ENCODE data around the gene POLE. TPM values are rescaled to one million over a fixed set of nuclear protein-coding genes. Genes with fewer than 3 reads are reported as not detected.

The POLE gene
- total RNA-seq, 1 experiment from 2014 or later: 167 TPM

DNA sequence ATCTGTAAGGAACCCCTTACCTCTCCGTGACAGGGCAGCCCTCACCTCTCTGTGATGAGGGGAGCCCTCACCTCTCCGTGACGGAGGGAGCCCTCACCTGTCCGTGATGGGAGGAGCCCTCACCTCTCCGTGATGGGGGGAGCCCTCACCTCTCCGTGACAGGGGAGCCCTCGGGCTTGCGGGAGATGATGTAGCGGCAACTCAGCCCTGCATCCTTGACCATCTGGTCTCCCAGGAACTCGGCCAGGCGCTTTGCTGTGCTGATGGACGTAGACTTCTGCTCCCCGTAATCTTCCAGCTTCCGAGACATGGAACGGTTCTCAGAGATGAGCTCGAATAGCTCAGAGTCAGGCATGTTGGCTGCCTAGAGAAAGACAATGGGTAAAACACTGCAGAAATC lies 28.0 kb downstream of the POLE start:
- ChIA-PET CTCF (interaction anchor here (0.8 kb wide), 1 partner anchor 97 kb away, joined by 3 read pairs; no protein-coding TSS in a partner anchor), POLR2A (no interaction called here)
- Mint-ChIP-seq H3K4me3 (ENCODE audit: unreplicated experiment) (no peak overlapping the region), H3K9me3 (ENCODE audit: unreplicated experiment) (no peaks in the 10 kb centered on the region), H3K4me1 (ENCODE audit: low read depth, unreplicated experiment) (no peaks in the 10 kb centered on the region), H3K27ac (ENCODE audit: unreplicated experiment) (no peak overlapping the region), H3K36me3 (ENCODE audit: insufficient read depth, unreplicated experiment) (peaks cover 77% of the 10 kb centered on the region), H3K27me3 (ENCODE audit: insufficient read depth, unreplicated experiment) (no peaks in the 10 kb centered on the region)
- H3K9me3 ChIP-seq: no peaks in the 10 kb centered on the region
- DNase-seq: no peak
- no peak overlapping the region for H3K4me3 ChIP-seq (ENCODE audit: low read depth, low read length)
- TF ChIP-seq, protein P1, sequence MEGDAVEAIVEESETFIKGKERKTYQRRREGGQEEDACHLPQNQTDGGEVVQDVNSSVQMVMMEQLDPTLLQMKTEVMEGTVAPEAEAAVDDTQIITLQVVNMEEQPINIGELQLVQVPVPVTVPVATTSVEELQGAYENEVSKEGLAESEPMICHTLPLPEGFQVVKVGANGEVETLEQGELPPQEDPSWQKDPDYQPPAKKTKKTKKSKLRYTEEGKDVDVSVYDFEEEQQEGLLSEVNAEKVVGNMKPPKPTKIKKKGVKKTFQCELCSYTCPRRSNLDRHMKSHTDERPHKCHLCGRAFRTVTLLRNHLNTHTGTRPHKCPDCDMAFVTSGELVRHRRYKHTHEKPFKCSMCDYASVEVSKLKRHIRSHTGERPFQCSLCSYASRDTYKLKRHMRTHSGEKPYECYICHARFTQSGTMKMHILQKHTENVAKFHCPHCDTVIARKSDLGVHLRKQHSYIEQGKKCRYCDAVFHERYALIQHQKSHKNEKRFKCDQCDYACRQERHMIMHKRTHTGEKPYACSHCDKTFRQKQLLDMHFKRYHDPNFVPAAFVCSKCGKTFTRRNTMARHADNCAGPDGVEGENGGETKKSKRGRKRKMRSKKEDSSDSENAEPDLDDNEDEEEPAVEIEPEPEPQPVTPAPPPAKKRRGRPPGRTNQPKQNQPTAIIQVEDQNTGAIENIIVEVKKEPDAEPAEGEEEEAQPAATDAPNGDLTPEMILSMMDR (IDR thresholded peaks at IDR 0.05; ENCODE audit: insufficient read depth in 1 of 2, low read depth in 1 of 2, low read length in 1 of 2, severe bottlenecking in 1 of 2, unreplicated experiment in 1 of 2): no peak
- BruUV-seq (replicated peaks): no TSS peak
- H3K27me3 ChIP-seq (replicated peaks; ENCODE audit: control insufficient read depth, insufficient read depth, low read length): no peaks in the 10 kb centered on the region
- peaks cover 5% of the 10 kb centered on the region for H3K36me3 ChIP-seq (ENCODE audit: control insufficient read depth, insufficient read depth, low read length)
- intact Hi-C loops (cut with micrococcal nuclease; ENCODE audit: unreplicated experiment): no loop called here
- H3K4me1 ChIP-seq: no peaks in the 10 kb centered on the region

DNA sequence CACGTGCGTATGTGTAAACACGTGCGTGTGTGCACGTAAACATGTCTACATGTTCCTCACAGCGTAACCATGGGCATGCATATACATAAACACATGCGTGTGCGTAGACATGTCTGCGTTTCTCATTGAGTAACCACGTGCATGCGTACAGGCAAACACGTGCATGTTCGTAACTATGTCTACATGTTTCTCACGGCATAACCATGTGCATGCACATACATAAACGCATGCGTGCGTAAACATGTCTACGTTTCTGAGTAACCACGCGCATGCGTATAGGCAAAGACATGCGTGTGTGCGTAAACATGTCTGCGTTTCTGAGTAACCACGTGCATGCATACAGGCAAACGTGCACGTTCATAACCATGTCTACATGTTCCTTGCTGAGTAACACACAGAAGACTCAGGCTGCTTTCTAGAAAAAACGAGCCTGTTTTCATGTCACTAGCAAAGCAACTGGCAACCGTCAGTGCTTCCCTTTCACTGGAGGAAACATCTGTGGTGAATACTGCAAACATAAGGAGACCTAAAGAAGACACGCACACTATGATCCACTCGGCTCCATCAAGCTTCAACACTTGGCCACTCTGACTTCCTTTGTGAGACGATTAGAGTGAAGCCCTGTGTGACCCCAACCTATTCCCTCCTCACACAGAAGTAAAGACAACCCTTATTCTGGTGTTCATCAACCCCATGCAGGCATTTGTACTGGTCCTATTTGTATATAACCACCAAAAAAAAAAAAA lies 28.8 kb downstream of the POLE start:
- intact Hi-C loops (cut with micrococcal nuclease; ENCODE audit: unreplicated experiment): no loop called here
- H3K4me1 Mint-ChIP-seq (ENCODE audit: low read depth, unreplicated experiment): no peaks in the 10 kb centered on the region
- no peaks in the 10 kb centered on the region for H3K9me3 Mint-ChIP-seq (ENCODE audit: unreplicated experiment)
- no peaks in the 10 kb centered on the region for H3K27me3 Mint-ChIP-seq (ENCODE audit: insufficient read depth, unreplicated experiment)
- H3K27ac Mint-ChIP-seq (ENCODE audit: unreplicated experiment): no peak overlapping the region
- Histone ChIP-seq H3K4me3 (ENCODE audit: low read depth, low read length) (no peak overlapping the region), H3K27me3 (replicated peaks; ENCODE audit: control insufficient read depth, insufficient read depth, low read length) (no peaks in the 10 kb centered on the region), H3K4me1 (no peaks in the 10 kb centered on the region), H3K36me3 (ENCODE audit: control insufficient read depth, insufficient read depth, low read length) (peaks cover 5% of the 10 kb centered on the region), H3K9me3 (no peaks in the 10 kb centered on the region)
- BruUV-seq (replicated peaks): no TSS peak
- peaks cover 85% of the 10 kb centered on the region for H3K36me3 Mint-ChIP-seq (ENCODE audit: insufficient read depth, unreplicated experiment)
- TF ChIP-seq, protein P1 (IDR thresholded peaks at IDR 0.05; ENCODE audit: insufficient read depth in 1 of 2, low read depth in 1 of 2, low read length in 1 of 2, severe bottlenecking in 1 of 2, unreplicated experiment in 1 of 2): no peak
- DNase-seq: no peak
- no peak overlapping the region for H3K4me3 Mint-ChIP-seq (ENCODE audit: unreplicated experiment)
- POLR2A ChIA-PET: no interaction called here
- CTCF ChIA-PET: no interaction called here

DNA sequence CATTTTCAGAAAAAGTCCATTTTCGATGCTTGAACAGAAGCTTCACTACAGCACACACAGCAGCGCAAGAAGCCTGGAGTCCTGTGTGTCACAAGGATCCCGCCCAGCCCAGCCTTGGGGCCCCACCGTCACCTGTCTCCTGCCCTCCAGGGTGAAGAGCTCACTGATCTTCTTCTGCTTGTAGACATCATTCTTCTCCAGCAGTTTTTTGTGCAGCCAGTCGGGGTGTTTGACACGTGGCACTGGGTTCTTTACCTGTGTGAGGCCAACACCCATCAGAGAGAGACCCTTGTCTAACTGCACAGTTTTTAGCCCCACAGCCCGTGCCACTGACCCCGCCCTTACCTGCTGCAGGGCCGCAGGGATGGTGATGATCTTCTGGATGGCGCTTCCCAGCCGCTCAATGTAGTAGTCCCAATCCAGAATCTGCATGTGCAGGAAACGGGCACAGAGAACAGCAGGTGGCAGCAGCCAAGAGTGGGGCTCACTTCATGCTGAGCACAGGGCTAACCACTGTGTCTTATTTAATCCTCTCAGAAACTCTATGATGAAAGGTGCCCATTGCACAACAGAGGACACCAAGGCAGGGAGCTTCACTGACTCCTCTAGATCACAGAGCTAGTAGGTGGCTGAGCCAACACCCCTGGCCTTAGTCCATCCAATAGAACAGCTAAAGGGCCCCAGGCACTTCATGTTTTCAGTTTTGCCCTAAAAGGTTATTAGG lies 30.0 kb downstream of the POLE start:
- intact Hi-C loops (cut with micrococcal nuclease; ENCODE audit: unreplicated experiment): no loop called here
- H3K27me3 Mint-ChIP-seq (ENCODE audit: insufficient read depth, unreplicated experiment): no peaks in the 10 kb centered on the region
- Histone ChIP-seq H3K4me1 (no peaks in the 10 kb centered on the region), H3K4me3 (ENCODE audit: low read depth, low read length) (no peak overlapping the region), H3K36me3 (ENCODE audit: control insufficient read depth, insufficient read depth, low read length) (peaks cover 4% of the 10 kb centered on the region), H3K27me3 (replicated peaks; ENCODE audit: control insufficient read depth, insufficient read depth, low read length) (no peaks in the 10 kb centered on the region), H3K9me3 (no peaks in the 10 kb centered on the region)
- no TSS peak for BruUV-seq (replicated peaks)
- TF ChIP-seq, protein P1 (IDR thresholded peaks at IDR 0.05; ENCODE audit: insufficient read depth in 1 of 2, low read depth in 1 of 2, low read length in 1 of 2, severe bottlenecking in 1 of 2, unreplicated experiment in 1 of 2): peak in 1 of 2 experiments; percentile 13
- peaks cover 89% of the 10 kb centered on the region for H3K36me3 Mint-ChIP-seq (ENCODE audit: insufficient read depth, unreplicated experiment)
- H3K27ac Mint-ChIP-seq (ENCODE audit: unreplicated experiment): no peak overlapping the region
- ChIA-PET POLR2A (no interaction called here), CTCF (no interaction called here)
- H3K9me3 Mint-ChIP-seq (ENCODE audit: unreplicated experiment): no peaks in the 10 kb centered on the region
- H3K4me1 Mint-ChIP-seq (ENCODE audit: low read depth, unreplicated experiment): no peaks in the 10 kb centered on the region
- no peak overlapping the region for H3K4me3 Mint-ChIP-seq (ENCODE audit: unreplicated experiment)
- no peak for DNase-seq

Measured in Caco-2 (cell line).